WERI-Rb-1 (cell line): ENCODE data around the gene NCK2.

Source experiments
- DNase-seq: peaks from one replicate; pipeline ENCODE4 v3.0.0-alpha.2; 2020
- H3K27ac ChIP-seq: fragments of 250-450 bp; sonication (Bioruptor Pico); 2 replicates; pipeline ENCODE4 v1.5.1; 2020; ENCODE audit warnings: mild to moderate bottlenecking, moderate library complexity
- H3K27me3 ChIP-seq: fragments of 250-450 bp; sonication (Bioruptor Pico); 2 replicates; pipeline ENCODE4 v1.5.1; 2021; ENCODE audit warnings: mild to moderate bottlenecking, low read depth, moderate library complexity; ENCODE audit not compliant: insufficient read depth, severe bottlenecking
- H3K36me3 ChIP-seq: fragments of 250-450 bp; sonication (Bioruptor Pico); 2 replicates; pipeline ENCODE4 v1.5.1; 2020; ENCODE audit warnings: mild to moderate bottlenecking, moderate library complexity
- H3K4me3 ChIP-seq: 2 replicates; pipeline ENCODE4 v1.5.1; 2011; ENCODE audit warnings: low read depth, mild to moderate bottlenecking, control low read depth, low read length
- H3K9me3 ChIP-seq: fragments of 250-450 bp; sonication (Bioruptor Pico); 2 replicates; pipeline ENCODE4 v1.5.1; 2021; ENCODE audit warnings: mild to moderate bottlenecking, moderate library complexity; ENCODE audit not compliant: severe bottlenecking
- CTCF ChIP-seq: IDR thresholded peaks from 2 replicates; pipeline ENCODE4 v1.5.1; 2011; ENCODE audit warnings: low read depth, mild to moderate bottlenecking, control low read depth, inconsistent platforms, low read length

NCK2 gene

DNA sequence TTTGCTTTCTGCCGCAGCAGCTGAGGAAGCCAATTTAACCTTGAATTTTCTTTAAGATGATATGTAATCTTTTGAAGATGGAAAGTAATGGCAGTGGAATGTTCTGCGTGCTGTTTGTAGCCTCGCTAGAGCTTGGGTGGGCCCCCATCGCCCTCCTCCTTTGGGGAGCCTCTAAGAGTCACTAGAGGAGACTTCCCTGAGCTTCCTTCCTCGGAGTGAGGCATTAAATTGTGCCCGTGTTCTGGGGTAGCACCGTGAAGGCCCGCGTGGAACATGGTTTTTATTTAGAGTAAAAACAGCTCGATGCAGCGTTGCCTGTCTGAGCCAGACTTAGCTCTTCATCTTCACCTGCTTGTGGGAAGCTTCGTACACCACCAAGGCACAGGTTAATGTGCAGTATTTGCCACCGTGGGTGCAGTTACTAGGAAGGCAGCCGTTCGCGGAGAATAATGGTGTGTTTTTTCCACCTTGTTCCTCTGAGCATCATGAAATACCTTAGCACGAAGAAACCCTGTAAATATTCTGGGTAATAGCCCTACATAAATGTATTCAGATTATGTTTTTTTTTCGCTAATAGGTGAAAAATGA is 38.5 kb downstream of the NCK2 start:
- no peak for TF ChIP-seq CTCF

GRCh38 chr2:105783972-105784371 is 39.3 kb downstream of the NCK2 start:
- no peak overlapping the region for H3K27ac ChIP-seq
- no peaks in the 10 kb centered on the region for H3K9me3 ChIP-seq
- no peaks in the 10 kb centered on the region for H3K27me3 ChIP-seq
- TF ChIP-seq CTCF = no peak
- no peak for DNase-seq
- H3K36me3 ChIP-seq = no peaks in the 10 kb centered on the region
- no peak overlapping the region for H3K4me3 ChIP-seq

More for the DNA sequence above, 38.5 kb downstream of the NCK2 start:
- Histone ChIP-seq H3K9me3 (no peaks in the 10 kb centered on the region), H3K27me3 (no peaks in the 10 kb centered on the region), H3K4me3 (no peak overlapping the region), H3K36me3 (no peaks in the 10 kb centered on the region), H3K27ac (no peak overlapping the region)
- DNase-seq = no peak

DNA sequence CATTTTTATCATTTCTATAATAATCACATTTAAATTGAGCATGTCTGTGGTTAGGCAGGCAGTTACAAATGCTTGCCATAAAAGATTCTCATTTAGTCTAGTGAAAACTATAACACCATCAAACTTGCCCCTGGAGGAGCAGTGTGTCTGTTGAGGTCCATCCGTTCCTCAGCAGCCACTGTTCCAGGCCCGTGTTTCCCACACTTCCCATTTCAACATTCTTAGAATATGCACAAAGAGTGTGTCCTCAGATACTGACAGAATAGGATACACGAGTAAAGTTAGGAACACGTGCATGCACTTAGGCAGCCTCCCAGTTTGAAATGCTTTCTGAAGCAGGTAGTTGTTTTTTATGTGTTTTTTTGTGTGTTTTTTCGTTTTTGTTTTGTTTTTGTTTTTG is 39.9 kb downstream of the NCK2 start:
- no peak for TF ChIP-seq CTCF

GRCh38 chr2:105785095-105785847 is 40.6 kb downstream of the NCK2 start:
- Histone ChIP-seq H3K27ac (no peak overlapping the region), H3K4me3 (no peak overlapping the region), H3K27me3 (no peaks in the 10 kb centered on the region), H3K36me3 (no peaks in the 10 kb centered on the region), H3K9me3 (no peaks in the 10 kb centered on the region)
- no peak for TF ChIP-seq CTCF
- no peak for DNase-seq

More for the DNA sequence above, 39.9 kb downstream of the NCK2 start:
- no peak for DNase-seq
- Histone ChIP-seq H3K9me3 (no peaks in the 10 kb centered on the region), H3K36me3 (no peaks in the 10 kb centered on the region), H3K27ac (no peak overlapping the region), H3K27me3 (no peaks in the 10 kb centered on the region), H3K4me3 (no peak overlapping the region)

DNA sequence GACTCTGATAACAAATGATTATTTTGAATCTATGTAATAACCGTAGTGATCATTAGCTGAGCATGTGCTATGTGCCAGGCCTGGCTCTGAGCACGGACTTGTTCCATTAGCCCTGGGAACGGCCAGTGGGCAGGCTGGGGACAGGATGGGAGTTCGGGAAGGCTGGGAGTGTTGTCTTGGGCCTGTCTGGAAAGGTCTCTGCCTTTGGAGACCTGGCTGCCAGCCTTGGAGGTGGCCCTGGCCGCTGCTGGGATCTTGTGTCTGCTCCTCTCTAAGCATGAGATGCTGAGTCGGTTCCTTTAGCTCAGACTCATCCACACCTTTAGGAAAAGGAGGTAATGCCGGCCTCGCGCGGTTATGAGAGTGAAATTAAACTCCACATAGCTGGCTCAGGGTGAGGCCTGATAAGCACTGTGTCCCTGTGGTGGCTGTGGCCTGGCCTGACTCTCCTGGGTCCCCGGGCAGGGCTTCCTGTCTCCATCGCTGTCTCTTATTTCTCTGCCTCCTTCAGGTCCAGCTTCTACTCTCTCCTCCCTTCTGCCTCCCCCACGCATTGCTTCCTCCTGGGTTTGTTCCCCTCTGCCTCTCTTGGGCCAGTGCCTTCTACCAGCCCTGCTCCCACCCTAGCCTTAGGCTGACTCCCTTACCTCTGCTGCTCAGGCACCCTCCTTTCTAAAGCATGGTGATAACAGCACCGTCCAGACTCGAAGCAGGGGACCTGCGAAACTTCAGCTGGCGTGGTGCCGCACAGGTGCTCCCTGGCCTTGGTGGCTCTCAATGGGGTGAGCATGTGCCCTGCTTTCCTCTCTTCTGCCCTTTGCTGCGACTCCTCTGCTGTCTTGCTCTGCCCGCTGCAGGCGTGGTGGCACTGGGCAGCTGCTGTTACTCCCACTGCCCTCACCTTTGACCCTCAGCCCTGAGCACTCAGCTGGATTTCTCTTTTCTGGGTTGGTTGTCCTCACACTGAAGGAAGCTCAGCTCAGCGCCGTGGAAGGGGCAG is 41.8 kb downstream of the NCK2 start:
- Histone ChIP-seq H3K27ac (no peak overlapping the region), H3K27me3 (no peaks in the 10 kb centered on the region), H3K9me3 (no peaks in the 10 kb centered on the region), H3K36me3 (no peaks in the 10 kb centered on the region), H3K4me3 (no peak overlapping the region)
- no peak for TF ChIP-seq CTCF
- no peak for DNase-seq
